K562 (cell line): ENCODE results near the gene DCLK3. TPM values are rescaled to one million over a fixed set of nuclear protein-coding genes. Genes with fewer than 3 reads are reported as not detected.

Experiments used
- ATAC-seq: fragments of 200-7000 bp; cut with Tn5 transposase; 3 replicates; pipeline ENCODE4 v1.9.1; 2020; ENCODE audit warnings: moderate library complexity
- BruUV-seq: library from RNA; stranded (reverse); fragments of 400-500 nt; replicated peaks from 2 replicates; lab custom pipeline; 2021; lab: Mats Ljungman, UMichigan
- CTCF ChIA-PET: fragments of 300-600 bp; formaldehyde crosslinking; extraction: SDS; loops from one replicate; lab custom pipeline; 2021; ENCODE audit warnings: low intra/inter-chr PET ratio; lab: Yijun Ruan, JAX
- POLR2A ChIA-PET: fragments of 300-600, 350-650 bp; sonication (Branson Sonifier 250); formaldehyde crosslinking; extraction: SDS; loops from one replicate; lab custom pipeline; 2021; ENCODE audit warnings: antibody characterized with exemption, inconsistent platforms; lab: Yijun Ruan, JAX
- DNase-seq, 4 experiments: peaks; one replicate each; pipeline versions ENCODE4 v3.0.0 to v3.0.0-alpha.2; 2011 to 2018; ENCODE audit warnings: low spot score in 3 of 4, mixed read lengths in 3 of 4; ENCODE audit errors: extremely low read depth in 1 of 4
- FAIRE-seq: peaks from 2 replicates; lab custom pipeline; 2011; peaks lifted over from hg19 to GRCh38; lab: Jason Lieb, UNC
- H2AFZ ChIP-seq: 2 replicates; pipeline ENCODE4 v1.6.0; 2011; ENCODE audit warnings: low read depth, low read length, control low read depth, inconsistent platforms
- H3K27ac ChIP-seq: fragments of 200-600 bp; 3 replicates; pipeline ENCODE4 v1.8.0; 2011; ENCODE audit warnings: low read depth, mild to moderate bottlenecking, control low read depth, inconsistent platforms, low read length, moderate library complexity, mixed read lengths; ENCODE audit errors: extremely low read depth
- H3K27me3 ChIP-seq, 2 experiments: fragments of 300-600 bp in 1 of 2; 2 replicates in 1 of 2; 3 replicates in 1 of 2; pipeline versions ENCODE4 v1.6.0 to v1.8.0; 2011; ENCODE audit warnings: inconsistent platforms in 2 of 2, low read length in 2 of 2, mild to moderate bottlenecking in 1 of 2, mixed read lengths in 1 of 2, moderate library complexity in 1 of 2; ENCODE audit not compliant: control insufficient read depth in 2 of 2, insufficient read depth in 2 of 2
- H3K36me3 ChIP-seq: fragments of 300-600 bp; 3 replicates; pipeline ENCODE4 v1.8.0; 2011; ENCODE audit warnings: mild to moderate bottlenecking, low read length, inconsistent platforms; ENCODE audit not compliant: control insufficient read depth, insufficient read depth
- H3K4me1 ChIP-seq, 2 experiments: fragments of 200-600 bp in 1 of 2; replicated peaks in 1 of 2; 2 replicates in 1 of 2; 3 replicates in 1 of 2; pipeline versions ENCODE4 v1.5.1 to v1.8.0; 2011; ENCODE audit warnings: inconsistent platforms in 2 of 2, low read length in 2 of 2, mild to moderate bottlenecking in 1 of 2, mixed read lengths in 1 of 2, moderate library complexity in 1 of 2; ENCODE audit not compliant: control insufficient read depth in 2 of 2, insufficient read depth in 2 of 2
- H3K4me2 ChIP-seq: 2 replicates; pipeline ENCODE4 v1.6.1; 2011; ENCODE audit warnings: low read length, control low read depth, inconsistent platforms, mixed read lengths; ENCODE audit not compliant: insufficient read depth
- H3K4me3 ChIP-seq: fragments of 200-600 bp; sonication (generic), shearing (Covaris generic); 2 replicates; pipeline ENCODE4 v1.5.1; 2016; ENCODE audit warnings: control low read depth, inconsistent platforms
- H3K79me2 ChIP-seq: fragments of 200-600 bp; 3 replicates; pipeline ENCODE4 v1.8.0; 2011; ENCODE audit warnings: low read length, inconsistent platforms; ENCODE audit not compliant: control insufficient read depth, insufficient read depth
- H3K9ac ChIP-seq, 2 experiments: 2 replicates each; pipeline versions ENCODE4 v1.6.0 to v1.6.1; 2011; ENCODE audit warnings: low read depth in 2 of 2, low read length in 2 of 2, control low read depth in 1 of 2, inconsistent platforms in 1 of 2, mild to moderate bottlenecking in 1 of 2, mixed read lengths in 1 of 2; ENCODE audit not compliant: insufficient read depth in 1 of 2
- H3K9me1 ChIP-seq: one replicate; pipeline ENCODE4 v1.6.0; 2011; ENCODE audit warnings: inconsistent platforms, mild to moderate bottlenecking, low read length, moderate library complexity; ENCODE audit not compliant: control insufficient read depth, insufficient read depth
- H3K9me3 ChIP-seq: replicated peaks from 2 replicates; pipeline ENCODE4 v1.5.1; 2011; ENCODE audit warnings: low read depth, low read length, inconsistent platforms; ENCODE audit not compliant: control insufficient read depth, insufficient read depth
- H4K20me1 ChIP-seq: replicated peaks from 2 replicates; pipeline ENCODE4 v1.6.1; 2011; ENCODE audit warnings: low read length, inconsistent platforms, mixed read lengths; ENCODE audit not compliant: control insufficient read depth, insufficient read depth
- DDX20 ChIP-seq: fragments of 450-650 bp; IDR thresholded peaks from 2 replicates; pipeline ENCODE4 v1.6.1; 2016; ENCODE audit warnings: missing genetic modification characterization, low read depth, mild to moderate bottlenecking, missing compliant biosample characterization, moderate library complexity
- SFPQ ChIP-seq: fragments of 200-400 bp; formaldehyde crosslinking; IDR thresholded peaks from 2 replicates; pipeline ENCODE4 v1.6.1; 2017; ENCODE audit warnings: mild to moderate bottlenecking, low read depth, low read length, moderate library complexity
- SMAD2 ChIP-seq: fragments of 150-350 bp; IDR thresholded peaks from 2 replicates; pipeline ENCODE4 v1.6.1; 2014; ENCODE audit warnings: low read depth, mild to moderate bottlenecking, low read length
- SOX6 ChIP-seq: fragments of 450-650 bp; IDR thresholded peaks from 2 replicates; pipeline ENCODE4 v1.6.1; 2014; ENCODE audit warnings: mild to moderate bottlenecking
- TRIM25 ChIP-seq: fragments of 450-650 bp; IDR thresholded peaks from 2 replicates; pipeline ENCODE4 v1.7.0; 2016; ENCODE audit warnings: borderline replicate concordance
- WGBS: fragments of 100-300 bp; shearing (Covaris generic); methylation state at CpG from one replicate; pipeline ENCODE4 v1.1.6; 2016; ENCODE audit warnings: low coverage, mixed read lengths; ENCODE audit not compliant: insufficient coverage; ENCODE audit errors: missing lambda C conversion rate; 5-methylcytosine and 5-hydroxymethylcytosine counted together
- in situ Hi-C: fragments of 300-500 bp; cut with MboI; formaldehyde crosslinking; loops from 4 replicates; pipeline ENCODE4 v1.15.0; 2018; ENCODE audit warnings: inconsistent platforms, mixed read lengths
- intact Hi-C: fragments of 100-400 bp; cut with micrococcal nuclease; formaldehyde crosslinking; loops from 2 replicates; pipeline ENCODE4 v1.14.2; 2022
- polyA plus RNA-seq, 8 experiments: library from polyadenylated mRNA; depleted of rRNA in 4 of 8; stranded (reverse) in 5 of 8; unstranded in 3 of 8; fragments of >200 nt; fragmentation: Nextera tagmentation in 2 of 8; fragmentation: Illumina TruSeq in 1 of 8; extraction: Ambion mirVana in 2 of 8; extraction: Trizol in 1 of 8; gene quantifications; 2 replicates each; pipeline versions ENCODE4 v1.2.1 to v1.2.3, GENCODE V29; 2011 to 2014; ENCODE audit warnings: inconsistent platforms in 1 of 8, missing spikeins in 1 of 8
- total RNA-seq, 7 experiments: library from RNA; depleted of rRNA in 6 of 7; stranded (reverse); fragments of >200 nt in 6 of 7; fragmentation: Illumina TruSeq in 2 of 7; extraction: Trizol in 2 of 7; gene quantifications; 2 replicates each; pipeline versions ENCODE4 v1.2.1 to v1.2.3, GENCODE V29; 2011 to 2021; ENCODE audit warnings: low replicate concordance in 1 of 7

DCLK3 gene
- total and polyA plus RNA-seq, 9 of the 15 experiments (the other 6 are each of a cell fraction or from before 2014, with no cell fraction given), result not detected

- BruUV-seq, result no TSS peak
Observed at GRCh38 chr3:36680952-36681351, 83.4 kb downstream of the DCLK3 start.

More at GRCh38 chr3:36680952-36681351, 83.4 kb downstream of the DCLK3 start:
- in situ Hi-C loops, result no loop called here
- ChIA-PET POLR2A (interaction anchor here (1.1 kb wide), 1 partner anchor 8 kb away, joined by 3 read pairs; no protein-coding TSS in a partner anchor), CTCF (no interaction called here)
- Histone ChIP-seq H3K9me1 (no peaks in the 10 kb centered on the region), H3K27me3 (no peaks in the 10 kb centered on the region), H3K4me1 (no peaks in the 10 kb centered on the region), H3K27ac (no peak overlapping the region), H3K4me3 (no peak overlapping the region), H3K9ac (no peak overlapping the region), H3K4me2 (no peak overlapping the region), H3K79me2 (no peaks in the 10 kb centered on the region), H2AFZ (no peak overlapping the region), H3K36me3 (no peaks in the 10 kb centered on the region), H4K20me1 (no peaks in the 10 kb centered on the region), H3K9me3 (no peaks in the 10 kb centered on the region)
- intact Hi-C loops, result no loop called here
- DNase-seq (no peak), ATAC-seq (no peak), FAIRE-seq (no peak)
- TF ChIP-seq DDX20 (tag) (no peak), SMAD2 (no peak), SFPQ (no peak), SOX6 (no peak), TRIM25 (no peak)
- WGBS, result 0% methylated on average over 3 of the region's 3 CpGs
